GM23338 (cell line): ENCODE data around the gene EMILIN2.

ENCODE experiments used
- CTCF ChIP-seq, 2 experiments: fragments of 200-600 bp in 1 of 2; sonication (generic) in 1 of 2; conservative IDR thresholded peaks; 2 replicates each; pipeline versions ENCODE4 v1.5.1 to v1.6.1; 2016 to 2017; ENCODE audit warnings: antibody characterized with exemption in 2 of 2, low read depth in 2 of 2, mild to moderate bottlenecking in 2 of 2, moderate library complexity in 1 of 2
- EZH2 ChIP-seq: fragments of 200-600 bp; sonication (generic); IDR thresholded peaks from one replicate; pipeline ENCODE4 v1.8.0; 2017; ENCODE audit warnings: antibody characterized with exemption, mild to moderate bottlenecking, low read depth; ENCODE audit not compliant: unreplicated experiment
- EZH2phosphoT487 ChIP-seq: fragments of 200-600 bp; sonication (generic); IDR thresholded peaks from one replicate; pipeline ENCODE4 v1.8.1; 2018; ENCODE audit warnings: antibody characterized with exemption; ENCODE audit not compliant: unreplicated experiment
- JUNB ChIP-seq: IDR thresholded peaks from one replicate; pipeline ENCODE4 v1.6.1; 2016; ENCODE audit warnings: antibody characterized with exemption; ENCODE audit not compliant: unreplicated experiment
- NANOG ChIP-seq: IDR thresholded peaks from 2 replicates; pipeline ENCODE4 v1.6.1; 2016; ENCODE audit warnings: antibody characterized with exemption, borderline replicate concordance
- POLR2AphosphoS5 ChIP-seq: IDR thresholded peaks from 2 replicates; pipeline ENCODE4 v1.6.1; 2016; ENCODE audit warnings: antibody characterized with exemption, low read depth
- REST ChIP-seq: IDR thresholded peaks from one replicate; pipeline ENCODE4 v1.6.1; 2018; ENCODE audit warnings: antibody characterized with exemption; ENCODE audit not compliant: unreplicated experiment
- ZNF114 ChIP-seq: fragments of 250-450 bp; sonication (Bioruptor Pico); IDR thresholded peaks from 2 replicates; pipeline ENCODE4 v1.5.0; 2020; ENCODE audit warnings: mild to moderate bottlenecking, moderate library complexity
- ZNF331 ChIP-seq: fragments of 250-450 bp; sonication (Bioruptor Pico); IDR thresholded peaks from 2 replicates; pipeline ENCODE4 v1.5.0; 2020; ENCODE audit warnings: low read depth, mild to moderate bottlenecking, moderate library complexity

GRCh38 chr18:2881088-2881839 is 34.5 kb downstream of the EMILIN2 start:
- TF ChIP-seq CTCF (conservative IDR thresholded peaks at IDR 0.05; ENCODE audit: low read depth in 2 of 2) (no peak), POLR2AphosphoS5 (no peak), REST (no peak), NANOG (no peak), EZH2phosphoT487 (no peak), EZH2 (no peak), JUNB (no peak), ZNF114 (CRISPR knock-in tag) (no peak), ZNF331 (no peak)
